Spleen (tissue), 11 donors: Measurements from ENCODE around the gene TLCD5. TPM values are rescaled to one million over a fixed set of nuclear protein-coding genes. Genes with fewer than 3 reads are reported as not detected.

Source experiments
- DNase-seq: peaks from one replicate; pipeline ENCODE4 v3.0.0-alpha.2; 2020
- H3K27ac ChIP-seq, 8 donors: fragments of 200-600 bp; sonication (generic) in 7 of 8; 1 replicate in 4 of 8; 2 replicates in 4 of 8; pipeline versions ENCODE4 v1.5.0 to v1.8.0; 2016 to 2021; ENCODE audit warnings: inconsistent platforms in 4 of 8, mild to moderate bottlenecking in 4 of 8, moderate library complexity in 1 of 8
- H3K27me3 ChIP-seq, 7 donors: fragments of 200-600 bp; sonication (generic) in 6 of 7; replicated peaks in 1 of 7; 1 replicate in 4 of 7; 2 replicates in 3 of 7; pipeline versions ENCODE4 v1.5.0 to v1.8.0; 2016 to 2021; ENCODE audit warnings: inconsistent platforms in 3 of 7, mild to moderate bottlenecking in 1 of 7
- H3K36me3 ChIP-seq, 6 donors: fragments of 200-600 bp; sonication (generic) in 5 of 6; 1 replicate in 4 of 6; 2 replicates in 2 of 6; pipeline versions ENCODE4 v1.5.0 to v1.8.0; 2016 to 2021; ENCODE audit warnings: inconsistent platforms in 2 of 6
- H3K4me1 ChIP-seq, 6 donors: fragments of 200-600 bp; sonication (generic) in 5 of 6; 1 replicate in 3 of 6; 2 replicates in 3 of 6; pipeline versions ENCODE4 v1.5.0 to v1.8.0; 2016 to 2021; ENCODE audit warnings: inconsistent platforms in 3 of 6
- H3K4me3 ChIP-seq, 8 donors: fragments of 200-600 bp; sonication (generic) in 7 of 8; 1 replicate in 4 of 8; 2 replicates in 4 of 8; pipeline versions ENCODE4 v1.5.0 to v1.8.0; 2016 to 2021; ENCODE audit warnings: inconsistent platforms in 4 of 8, mild to moderate bottlenecking in 4 of 8, moderate library complexity in 2 of 8
- H3K9me3 ChIP-seq, 8 donors: fragments of 200-600 bp; sonication (generic) in 7 of 8; 1 replicate in 4 of 8; 2 replicates in 4 of 8; pipeline versions ENCODE4 v1.5.0 to v1.8.0; 2016 to 2021; ENCODE audit warnings: inconsistent platforms in 4 of 8
- CTCF ChIP-seq, 11 experiments: fragments of 200-600 bp in 7 of 11; fragments of 450-650 bp in 4 of 11; sonication (generic) in 4 of 11; IDR thresholded peaks in 8 of 11; conservative IDR thresholded peaks in 3 of 11; 1 replicate in 7 of 11; 2 replicates in 4 of 11; pipeline versions ENCODE4 v1.4.0 to v1.8.0; 2016 to 2021; ENCODE audit warnings: antibody characterized with exemption in 11 of 11, inconsistent platforms in 4 of 11, mild to moderate bottlenecking in 1 of 11
- POLR2A ChIP-seq, 3 donors: fragments of 450-650 bp; IDR thresholded peaks; one replicate each; pipeline ENCODE4 v1.5.1; 2017; ENCODE audit warnings: antibody characterized with exemption in 3 of 3, mild to moderate bottlenecking in 1 of 3
- POLR2AphosphoS5 ChIP-seq, 3 donors: sonication (generic); formaldehyde crosslinking; IDR thresholded peaks; one replicate each; pipeline ENCODE4 v1.5.1; 2017; ENCODE audit warnings: antibody characterized with exemption in 3 of 3
- WGBS, 5 donors: extraction: QIAGEN DNeasy Blood & Tissue Kit in 3 of 5; methylation state at CpG; one replicate each; pipeline versions ENCODE4 v1.1.5 to v1.1.7; 2013 to 2018; 5-methylcytosine and 5-hydroxymethylcytosine counted together
- intact Hi-C: fragments of 100-400 bp; cut with DNase I; formaldehyde crosslinking; loops from one replicate; pipeline ENCODE4 v1.15.0; 2023; ENCODE audit warnings: low total_unique reads
- polyA plus RNA-seq, 3 donors: library from polyadenylated mRNA; stranded (reverse); fragments of 200-250 nt; gene quantifications; one replicate each; pipeline ENCODE4 v1.2.1, GENCODE V29; 2013
- total RNA-seq, 7 donors: library from RNA; depleted of rRNA in 3 of 7; stranded (reverse); fragments of >200 nt in 3 of 7; fragmentation: NEBNext Ultra II Directional in 4 of 7; extraction: Animal tissue kit (Norgen Biotek cat#: 25700) in 4 of 7; gene quantifications; one replicate each; pipeline versions ENCODE4 v1.1.0 to v1.2.1, GENCODE V29; 2016 to 2021
- donor health status: healthy with polysubstance abuse.
- donor health status: DM: no; HTN: no; CAD: no; lungs with moderate emphysema.
- donor health status: DM: no; HTN: no; CAD: no.
- donor health status: Bipolar disorder and iron deficiency.
- donor health status: healthy.
- donor health status: DM: no; HTN: no; CAD: no.
- donor health status: DM: yes; HTN: yes; CAD: no.

TLCD5 gene
- total and polyA plus RNA-seq, 10 donors = 0.93 to 6.6 (median 3.8) TPM

GRCh38 chr11:120288021-120288420, 37.1 kb upstream of the TLCD5 start:
- 78 to 89% (median 86%) methylated on average over 2 of the region's 2 CpGs for WGBS, 5 donors
- H3K4me3 ChIP-seq = no peak overlapping the region
- H3K27me3 ChIP-seq = peaks cover 0 to 17% (median 0%) of the 10 kb centered on the region in 7 donors
- H3K9me3 ChIP-seq = no peaks in the 10 kb centered on the region
- DNase-seq = no peak
- intact Hi-C loops = no loop called here
- H3K4me1 ChIP-seq = no peaks in the 10 kb centered on the region
- TF ChIP-seq POLR2A (IDR thresholded peaks at IDR 0.05) (no peak), POLR2AphosphoS5 (IDR thresholded peaks at IDR 0.05) (no peak), CTCF (IDR thresholded peaks at IDR 0.05 in 8 of 11, conservative IDR thresholded peaks at IDR 0.05 in 3 of 11) (no peak)
- H3K27ac ChIP-seq = no peak overlapping the region
- no peaks in the 10 kb centered on the region for H3K36me3 ChIP-seq

GRCh38 chr11:120289426-120289825, 35.7 kb upstream of the TLCD5 start:
- DNase-seq = no peak
- Histone ChIP-seq H3K4me1 (no peaks in the 10 kb centered on the region), H3K27me3 (peaks cover 0 to 31% (median 6%) of the 10 kb centered on the region in 7 donors), H3K36me3 (no peaks in the 10 kb centered on the region), H3K9me3 (no peaks in the 10 kb centered on the region), H3K27ac (no peak overlapping the region), H3K4me3 (no peak overlapping the region)
- intact Hi-C loops = no loop called here
- TF ChIP-seq POLR2AphosphoS5 (IDR thresholded peaks at IDR 0.05) = no peak
- 53 to 64% (median 56%) methylated on average over 9 of the region's 9 CpGs for WGBS, 5 donors

GRCh38 chr11:120290956-120291355, 34.1 kb upstream of the TLCD5 start:
- no peaks in the 10 kb centered on the region for H3K36me3 ChIP-seq
- WGBS, 5 donors = 42 to 51% (median 47%) methylated on average over 3 of the region's 3 CpGs
- TF ChIP-seq POLR2AphosphoS5 (IDR thresholded peaks at IDR 0.05) (no peak), POLR2A (IDR thresholded peaks at IDR 0.05) (no peak), CTCF (IDR thresholded peaks at IDR 0.05 in 8 of 11, conservative IDR thresholded peaks at IDR 0.05 in 3 of 11) (no peak)
- no peak overlapping the region for H3K4me3 ChIP-seq
- H3K4me1 ChIP-seq = no peaks in the 10 kb centered on the region
- H3K9me3 ChIP-seq = no peaks in the 10 kb centered on the region
- no peak for DNase-seq
- no peak overlapping the region for H3K27ac ChIP-seq
- H3K27me3 ChIP-seq = peaks cover 0 to 40% (median 8%) of the 10 kb centered on the region in 7 donors
- intact Hi-C loops = no loop called here

GRCh38 chr11:120293038-120293800, 31.9 kb upstream of the TLCD5 start:
- Histone ChIP-seq H3K27me3 (peaks cover 0 to 51% (median 8%) of the 10 kb centered on the region in 7 donors), H3K9me3 (no peaks in the 10 kb centered on the region), H3K36me3 (no peaks in the 10 kb centered on the region), H3K27ac (no peak overlapping the region), H3K4me1 (no peaks in the 10 kb centered on the region), H3K4me3 (no peak overlapping the region)
- intact Hi-C loops = no loop called here
- WGBS, 5 donors = 63 to 84% (median 71%) methylated on average over 5 of the region's 5 CpGs
- TF ChIP-seq POLR2AphosphoS5 (IDR thresholded peaks at IDR 0.05) = no peak
- TF ChIP-seq CTCF (IDR thresholded peaks at IDR 0.05 in 8 of 11, conservative IDR thresholded peaks at IDR 0.05 in 3 of 11) = no peak
- no peak for TF ChIP-seq POLR2A (IDR thresholded peaks at IDR 0.05)
- DNase-seq = no peak
